GM21367 (cell line): ENCODE results near the gene CTNNBL1.
"Not testable (repeated sequence)": the region's sequence is repeated elsewhere in the genome, so short reads cannot be mapped to it uniquely, and the experiment has no call there.

Experiments
- ATAC-seq: cut with Tn5 transposase; IDR thresholded peaks from one replicate; pipeline ENCODE4 v1.9.1; 2021; ENCODE audit not compliant: unreplicated experiment

CTNNBL1 gene, protein sequence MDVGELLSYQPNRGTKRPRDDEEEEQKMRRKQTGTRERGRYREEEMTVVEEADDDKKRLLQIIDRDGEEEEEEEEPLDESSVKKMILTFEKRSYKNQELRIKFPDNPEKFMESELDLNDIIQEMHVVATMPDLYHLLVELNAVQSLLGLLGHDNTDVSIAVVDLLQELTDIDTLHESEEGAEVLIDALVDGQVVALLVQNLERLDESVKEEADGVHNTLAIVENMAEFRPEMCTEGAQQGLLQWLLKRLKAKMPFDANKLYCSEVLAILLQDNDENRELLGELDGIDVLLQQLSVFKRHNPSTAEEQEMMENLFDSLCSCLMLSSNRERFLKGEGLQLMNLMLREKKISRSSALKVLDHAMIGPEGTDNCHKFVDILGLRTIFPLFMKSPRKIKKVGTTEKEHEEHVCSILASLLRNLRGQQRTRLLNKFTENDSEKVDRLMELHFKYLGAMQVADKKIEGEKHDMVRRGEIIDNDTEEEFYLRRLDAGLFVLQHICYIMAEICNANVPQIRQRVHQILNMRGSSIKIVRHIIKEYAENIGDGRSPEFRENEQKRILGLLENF

DNA sequence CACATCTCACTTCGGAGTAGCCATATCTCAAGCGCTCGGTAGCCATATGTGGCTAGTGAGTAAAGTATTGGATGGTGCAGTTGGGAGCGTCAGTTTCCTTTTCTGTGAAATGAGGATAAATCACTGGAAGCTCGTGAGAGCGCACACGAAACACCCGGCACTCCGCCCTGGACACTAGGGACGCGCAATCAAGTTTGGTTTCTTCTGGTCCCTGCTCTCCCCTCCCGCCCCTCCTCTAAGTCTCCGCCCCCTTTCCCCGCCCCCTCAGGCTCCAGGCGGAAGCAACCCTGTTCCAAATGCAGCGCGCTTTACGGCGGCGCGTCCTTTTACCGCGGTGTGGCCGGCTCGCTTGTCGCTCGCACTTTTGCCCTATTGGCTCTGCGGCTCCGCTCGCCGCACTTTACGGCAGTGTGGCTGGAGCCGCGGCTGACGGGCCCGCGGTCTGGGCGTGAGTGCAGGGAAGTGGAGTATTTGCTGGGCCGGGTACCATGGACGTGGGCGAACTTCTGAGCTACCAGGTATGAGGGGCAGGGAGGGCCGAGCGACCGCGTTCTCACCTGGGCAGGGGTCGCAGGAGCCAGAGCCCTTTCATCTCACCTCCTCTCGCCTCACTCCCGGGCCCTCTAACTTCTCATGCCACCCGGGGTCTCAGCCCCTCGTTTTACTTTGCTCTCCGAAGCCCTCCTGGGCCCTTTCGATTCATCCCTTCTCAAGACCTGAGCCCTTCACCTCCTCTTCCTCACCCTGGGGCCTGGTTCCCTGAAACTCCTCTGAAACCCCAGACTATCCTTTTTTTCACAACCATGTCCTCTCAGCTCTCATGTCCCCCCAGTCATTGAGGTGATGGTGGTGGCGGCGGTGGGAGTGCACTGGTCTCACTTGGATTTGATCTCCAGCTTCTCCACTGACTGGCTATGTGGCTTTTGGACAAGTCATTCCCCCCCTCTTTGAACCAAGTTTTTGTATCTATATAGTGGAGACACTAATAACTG is at the start of gene CTNNBL1:
Gene CTNNBL1 (plus strand): TSS at position 396 of the 992 bp plus-strand sequence. CDS start 93 bp downstream, at position 489.
- ATAC-seq: peak; percentile 70

DNA sequence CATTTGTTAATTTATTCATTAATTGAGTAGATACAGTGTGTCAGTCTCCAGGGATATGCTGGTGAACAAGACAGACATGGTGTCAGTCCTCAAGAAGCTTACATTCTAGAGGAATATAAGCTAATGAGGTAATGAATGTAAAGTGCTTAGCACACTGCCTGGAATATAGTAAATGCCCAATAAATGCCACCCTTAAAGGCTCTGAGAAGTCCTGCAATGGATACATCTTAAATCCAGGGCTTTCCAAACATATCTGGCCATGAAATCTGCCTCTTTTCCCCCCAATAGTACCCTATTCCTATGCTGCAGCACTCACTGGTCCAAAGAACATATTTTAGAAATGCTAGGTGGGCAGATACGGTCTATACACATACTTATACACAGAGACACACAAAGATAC is 49.2 kb upstream of the CTNNBL1 start:
- no peak for ATAC-seq

DNA sequence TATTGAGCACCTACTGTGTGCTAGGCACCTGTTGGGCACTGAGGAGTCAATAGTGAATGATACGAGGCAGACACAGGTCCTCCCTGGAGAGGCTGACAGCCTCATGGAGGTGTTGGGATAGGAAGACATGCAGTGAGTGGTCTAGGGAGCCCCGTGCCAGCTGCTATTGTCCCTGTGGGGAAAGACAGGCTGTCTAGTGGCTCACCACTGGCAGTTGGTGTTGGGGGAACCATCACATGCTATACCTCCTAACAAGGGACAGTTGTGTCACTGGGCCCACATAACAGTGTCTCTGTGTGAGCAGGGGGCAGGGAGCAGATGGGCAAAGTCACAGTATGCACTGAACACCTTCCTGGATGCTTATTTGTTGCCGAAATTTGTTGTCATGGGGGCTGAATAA is 45.9 kb upstream of the CTNNBL1 start:
- no peak for ATAC-seq

DNA sequence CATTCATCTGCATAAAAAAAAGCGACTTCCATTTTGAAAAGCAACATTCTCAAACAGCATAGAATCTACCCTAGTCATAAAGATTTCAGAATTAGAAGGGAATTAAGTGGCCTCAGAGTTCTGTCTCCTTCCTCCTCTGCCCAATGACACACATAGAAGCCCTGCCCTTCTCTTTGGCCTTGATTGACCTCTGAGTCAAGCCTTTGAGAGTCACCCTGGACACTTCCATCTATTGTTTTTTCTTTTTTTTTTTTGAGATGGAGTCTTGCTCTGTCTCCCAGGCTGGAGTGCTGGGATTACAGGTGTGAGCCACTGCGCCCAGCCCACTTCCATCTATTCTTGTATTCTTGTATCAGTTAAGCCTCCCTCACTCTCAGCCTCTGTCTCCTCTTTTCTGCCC is 44.8 kb upstream of the CTNNBL1 start:
- ATAC-seq: no peak

DNA sequence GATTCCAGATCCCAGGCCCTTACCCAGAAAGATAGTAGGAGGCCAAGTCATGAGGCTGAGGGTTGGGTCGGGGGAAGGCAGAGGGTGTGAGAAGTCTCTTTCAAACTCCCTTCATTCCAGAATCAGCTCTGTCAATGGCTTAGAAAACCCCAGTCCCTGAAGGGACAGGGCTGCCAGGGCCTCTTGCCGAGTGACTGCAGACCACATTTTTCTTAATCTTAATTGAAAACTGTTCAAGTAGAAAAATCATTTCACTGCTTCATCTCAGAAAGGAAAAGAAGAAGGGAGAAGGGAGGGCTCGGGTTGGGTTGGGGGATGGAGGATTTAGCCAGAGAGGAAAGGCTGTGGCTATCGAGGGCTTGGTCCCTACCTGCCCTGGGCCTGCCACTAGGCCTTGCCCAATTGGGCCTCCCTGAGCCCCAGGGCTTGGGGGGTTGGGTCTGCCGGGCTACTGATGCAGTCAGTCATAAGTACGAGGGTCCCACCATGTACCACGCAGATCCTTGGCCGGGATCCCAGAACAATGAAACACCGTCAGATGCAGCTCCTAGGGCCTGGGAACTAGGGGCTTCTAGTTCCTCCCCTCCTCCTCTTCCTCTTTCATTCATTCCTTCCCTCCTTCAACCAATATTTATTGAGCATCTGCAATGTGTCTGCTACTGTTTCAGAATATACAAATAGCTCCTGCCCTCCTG is 44.0 kb upstream of the CTNNBL1 start:
- ATAC-seq: no peak

DNA sequence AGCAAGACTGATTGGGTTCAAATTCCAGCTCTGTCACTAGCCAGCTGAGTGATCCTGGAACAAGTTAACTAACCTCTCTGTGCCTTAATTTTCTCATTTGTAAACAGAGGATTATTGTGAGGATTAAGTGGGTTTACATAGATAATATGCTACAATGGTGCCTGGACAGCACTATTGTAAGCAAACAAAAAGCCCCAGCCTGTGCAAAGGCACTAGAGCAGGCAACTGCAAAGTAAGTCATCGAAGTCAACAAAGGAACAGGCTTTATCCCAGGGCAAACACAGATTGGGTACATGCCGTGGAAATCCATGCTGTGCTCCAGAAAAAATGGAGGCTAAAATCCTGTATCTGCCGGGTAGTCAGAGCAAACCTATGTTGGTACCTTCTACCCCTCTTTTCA is 43.2 kb upstream of the CTNNBL1 start:
- no peak for ATAC-seq

DNA sequence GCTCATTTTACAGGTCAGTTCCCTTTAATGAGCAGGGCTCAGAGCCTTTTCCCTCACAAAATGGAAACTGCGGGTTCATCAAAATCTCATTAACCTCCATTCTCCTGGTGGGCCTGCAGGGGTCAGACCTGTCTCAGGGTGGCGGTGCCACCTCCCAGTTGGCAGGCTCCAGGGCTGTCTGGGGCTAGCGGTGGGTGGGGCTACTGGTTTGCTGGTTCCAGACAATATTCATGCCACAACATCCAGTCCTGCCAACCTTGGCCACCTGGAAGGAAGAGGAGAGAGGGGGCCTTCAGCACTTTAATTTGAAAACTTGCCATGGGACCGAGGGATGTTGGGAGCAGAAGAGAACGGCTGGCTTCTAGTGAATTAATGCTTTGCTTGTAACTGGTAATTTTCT is 41.9 kb upstream of the CTNNBL1 start:
- ATAC-seq: no peak

DNA sequence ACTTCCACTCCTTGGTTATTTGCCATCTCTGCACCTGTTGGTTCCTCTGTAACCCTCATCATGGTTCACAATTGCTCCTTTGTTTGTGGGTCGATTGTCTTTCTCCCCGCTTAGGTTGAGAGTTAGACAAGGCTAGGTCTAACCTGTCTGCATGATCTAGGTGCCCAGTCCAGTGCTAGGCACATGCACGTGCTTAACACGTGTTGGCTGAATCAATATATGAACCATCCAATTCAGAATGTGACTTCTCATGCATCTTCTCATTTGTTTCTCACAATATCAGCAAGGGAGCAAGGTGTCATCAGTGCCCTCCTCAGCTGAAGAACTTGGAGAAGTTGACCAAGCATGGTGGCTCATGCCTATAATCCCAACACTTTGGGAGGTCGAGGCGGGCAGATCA is 36.9 kb upstream of the CTNNBL1 start:
- ATAC-seq: no peak

DNA sequence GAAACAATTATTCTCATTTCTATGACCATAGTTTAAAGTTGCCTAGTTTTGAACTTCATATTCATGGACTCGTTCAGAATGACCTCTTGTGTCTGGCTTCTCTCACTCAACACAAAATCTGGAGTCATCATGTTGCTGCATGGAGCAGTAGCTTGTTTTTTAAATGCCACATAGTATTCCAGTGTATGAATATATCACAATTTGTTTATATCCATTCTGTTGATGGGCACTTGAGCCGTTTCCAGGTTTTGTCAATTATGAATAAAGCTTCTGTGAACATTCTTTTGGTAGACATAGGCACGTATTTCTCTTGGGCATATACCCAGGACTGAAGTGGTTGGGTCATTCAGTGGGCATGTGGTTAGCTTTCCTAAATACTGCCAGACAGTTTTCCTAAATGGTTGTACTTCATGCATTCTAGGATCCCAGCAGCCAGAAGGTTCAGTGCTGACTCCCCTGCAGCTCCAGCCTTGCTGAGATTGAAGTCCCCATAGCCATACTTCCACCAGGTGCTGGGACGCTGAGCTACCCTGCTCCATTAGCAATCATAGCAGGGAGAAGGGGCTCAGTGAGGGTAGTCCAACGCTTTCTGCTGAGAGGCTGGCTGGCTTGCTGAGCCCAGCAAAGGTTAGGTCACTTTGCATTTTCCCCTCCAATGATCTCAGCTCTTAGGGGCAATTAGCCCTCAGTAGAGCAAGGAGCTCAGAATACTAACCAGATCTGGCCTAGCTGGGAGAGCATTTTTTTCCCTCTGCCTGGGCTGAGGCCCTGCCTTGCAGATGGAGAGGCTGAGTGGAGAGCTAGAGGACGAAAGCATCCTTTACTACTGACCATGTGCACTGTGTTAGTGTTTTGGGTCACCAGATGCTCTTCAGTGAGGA is 35.7 kb upstream of the CTNNBL1 start:
- ATAC-seq: no peak

DNA sequence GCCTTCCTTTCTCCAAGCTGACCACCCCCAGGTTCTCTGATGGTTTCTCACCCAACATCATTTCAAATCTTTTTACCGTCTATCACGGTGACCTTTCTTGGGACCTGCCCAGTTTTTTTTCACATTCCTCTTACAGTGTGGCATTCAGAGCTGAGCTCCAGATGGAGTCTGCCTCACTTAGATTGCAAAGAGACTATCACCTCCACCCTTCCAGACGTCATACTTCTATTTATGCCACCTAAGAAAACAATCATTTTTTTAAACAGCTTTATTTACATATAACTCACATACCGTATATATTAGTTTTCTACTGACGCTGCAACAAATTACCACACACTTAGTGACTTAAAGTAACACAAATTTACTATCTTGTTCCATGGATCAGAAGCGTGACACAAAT is 32.3 kb upstream of the CTNNBL1 start:
- no peak for ATAC-seq

DNA sequence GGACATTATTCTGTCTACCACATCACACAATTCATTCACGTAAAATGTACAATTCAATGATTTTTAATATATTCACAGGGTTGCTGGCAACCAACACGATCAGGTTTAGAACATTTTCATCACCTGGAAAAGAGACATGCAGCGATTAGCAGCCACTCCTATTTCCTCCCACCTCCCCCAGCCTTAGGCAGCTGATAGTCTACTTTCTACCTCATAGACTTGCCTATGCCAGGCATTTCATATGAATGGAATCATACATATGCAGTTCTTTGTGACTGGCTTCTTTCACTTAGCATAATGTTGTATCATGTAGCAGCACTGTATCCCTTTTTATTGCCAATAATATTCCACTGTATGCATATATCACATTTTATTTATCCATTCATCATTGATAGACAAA is 31.5 kb upstream of the CTNNBL1 start:
- ATAC-seq: no peak

DNA sequence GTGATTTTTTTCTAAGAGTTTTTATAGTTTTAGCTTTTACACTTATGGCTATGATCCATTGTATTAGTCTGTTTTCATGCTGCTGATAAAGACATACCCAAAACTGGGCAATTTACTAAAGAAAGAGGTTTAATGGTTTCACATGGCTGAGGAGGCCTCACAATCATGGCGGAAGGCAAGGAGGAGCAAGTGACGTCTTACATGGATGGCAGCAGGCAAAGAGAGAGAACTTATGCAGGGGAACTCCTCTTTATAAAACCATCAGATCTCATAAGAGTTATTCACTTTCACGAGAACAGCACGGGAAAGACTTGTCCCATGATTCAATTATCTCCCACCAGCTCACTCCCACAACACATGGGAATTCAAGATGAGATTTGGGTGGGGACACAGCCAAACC is 29.2 kb upstream of the CTNNBL1 start:
- ATAC-seq: not testable (repeated sequence)

DNA sequence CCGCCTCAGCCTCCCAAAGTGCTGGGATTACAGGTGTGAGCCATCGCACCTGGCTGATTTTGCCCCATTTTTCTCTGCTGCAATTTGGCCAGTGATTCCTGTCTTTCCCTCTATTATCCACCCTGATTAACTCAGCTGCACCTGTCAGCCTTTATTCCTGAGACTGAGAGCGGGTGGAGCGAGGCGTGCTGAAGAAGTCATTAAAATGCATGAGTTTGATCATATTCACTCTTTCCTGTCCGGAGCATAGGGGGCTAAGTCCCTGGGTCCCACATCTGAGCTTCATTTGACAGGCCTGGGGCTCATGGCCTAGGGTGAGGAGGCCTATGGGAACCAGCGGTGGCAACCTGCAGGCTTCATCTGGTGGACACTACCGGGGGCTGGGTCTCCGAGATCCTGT is 25.7 kb upstream of the CTNNBL1 start:
- no peak for ATAC-seq

DNA sequence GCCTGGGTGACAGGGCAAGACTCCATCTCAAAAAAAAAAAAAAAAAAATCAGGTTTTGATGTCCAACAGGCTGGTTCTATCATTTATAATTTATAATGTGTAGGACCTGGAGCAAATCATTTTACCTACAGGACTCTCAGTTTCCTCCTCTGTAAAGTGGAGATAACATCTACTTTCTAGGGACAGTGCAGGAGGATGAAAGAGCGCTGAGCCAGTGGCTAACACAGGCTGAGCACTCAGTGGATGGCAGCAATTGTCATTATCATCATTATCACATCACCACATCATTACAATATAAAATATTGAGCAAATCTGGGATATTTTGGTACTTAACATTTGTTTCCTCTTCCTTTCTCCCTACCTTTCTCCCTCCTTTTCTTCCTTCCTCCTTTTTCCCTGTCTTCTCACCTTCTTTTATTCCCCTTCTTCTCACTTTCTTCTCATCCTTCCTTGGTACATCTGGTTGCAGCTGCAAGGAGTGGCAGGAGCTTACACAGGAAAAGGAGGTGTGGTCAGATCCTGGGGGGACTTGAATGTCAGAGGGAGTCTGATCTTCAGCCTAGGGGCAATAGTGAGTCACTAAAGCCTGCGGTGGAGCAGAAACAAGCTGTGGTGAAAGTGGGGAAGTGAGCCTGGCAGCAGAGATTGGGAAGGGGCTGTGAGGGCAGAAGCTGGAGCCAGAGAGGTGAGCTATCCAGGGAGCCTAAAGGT is 24.6 kb upstream of the CTNNBL1 start:
- no peak for ATAC-seq

DNA sequence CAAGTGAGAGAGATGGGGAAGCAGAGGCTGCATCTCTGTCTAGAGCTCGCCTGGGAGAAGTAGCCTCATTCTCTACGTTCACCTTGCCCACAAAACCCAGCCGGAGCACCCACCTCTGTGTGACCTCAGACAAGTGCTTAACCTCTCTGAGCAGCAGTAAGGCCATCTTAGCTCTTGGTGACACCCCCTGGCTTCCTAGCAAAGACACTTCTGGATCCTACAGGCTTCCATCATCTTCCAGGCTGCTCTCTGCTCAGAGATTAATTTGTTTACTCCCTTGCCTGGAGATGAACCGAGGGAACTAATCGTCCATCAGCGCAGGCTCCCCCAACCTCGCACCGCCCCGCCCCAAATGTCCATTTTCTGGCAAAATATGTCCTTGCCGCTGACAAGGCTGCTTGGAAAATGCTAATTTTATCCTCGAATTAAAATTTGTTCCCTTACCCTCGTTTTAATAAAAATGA is 24.0 kb upstream of the CTNNBL1 start:
- no peak for ATAC-seq

DNA sequence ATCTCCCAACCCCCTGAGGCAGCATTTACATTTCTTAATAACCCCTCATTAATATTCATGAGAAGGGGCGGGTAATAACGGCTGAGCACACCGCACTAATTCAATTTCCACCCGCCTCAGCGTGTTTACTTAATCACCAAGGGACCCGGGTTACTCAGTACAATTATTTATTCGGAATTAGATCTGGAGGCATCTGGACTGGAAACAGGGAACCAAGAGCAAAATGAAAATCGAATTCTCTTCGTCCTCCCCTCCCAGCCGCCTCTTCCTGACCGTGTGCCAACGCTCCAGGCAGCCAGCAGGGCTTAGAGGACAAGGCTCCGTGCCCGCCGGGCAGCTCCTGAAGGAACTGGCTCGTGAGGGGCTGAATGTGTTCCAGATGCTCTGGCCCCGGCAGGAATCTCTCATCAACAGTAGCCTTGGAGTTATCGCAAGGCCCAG is 23.5 kb upstream of the CTNNBL1 start:
- ATAC-seq: no peak

DNA sequence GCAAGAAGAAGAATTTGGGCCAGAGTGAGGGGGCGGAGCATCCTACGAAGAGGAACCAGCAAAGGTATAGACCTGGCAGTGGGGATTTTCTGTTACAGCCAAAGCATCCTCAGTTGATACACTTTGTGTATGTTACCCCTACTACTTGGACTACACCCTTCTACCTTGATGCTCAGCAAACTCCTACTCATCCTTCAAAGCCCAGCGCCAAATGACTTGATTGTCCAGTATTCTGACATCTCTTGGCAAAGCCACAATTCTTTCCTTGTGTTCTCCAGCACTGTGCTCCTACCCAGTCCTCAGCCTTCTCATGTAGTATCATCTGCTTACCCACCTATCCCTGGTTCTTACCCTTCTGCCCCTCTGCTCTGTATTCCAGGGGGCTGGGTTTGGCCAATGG is 21.7 kb upstream of the CTNNBL1 start:
- ATAC-seq: no peak

DNA sequence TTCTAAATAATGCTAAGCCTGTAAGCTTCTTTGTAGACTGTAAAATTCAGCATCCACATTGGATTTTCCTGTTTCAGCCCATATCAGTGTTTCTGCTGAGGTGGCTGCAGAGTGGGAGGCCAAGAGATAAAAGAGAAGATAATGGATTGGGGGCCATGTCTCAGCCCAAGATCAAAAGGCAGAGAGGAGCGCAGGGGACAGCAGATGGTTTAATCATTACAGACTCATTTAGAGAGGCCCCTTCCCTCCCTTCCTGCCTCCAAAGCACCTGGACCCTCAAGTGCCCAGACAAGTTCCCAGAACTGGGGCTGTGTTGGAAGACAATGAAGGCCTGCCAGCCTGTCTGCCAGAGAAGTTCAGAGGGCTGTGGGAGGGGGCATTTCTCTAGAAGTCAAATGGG is 20.4 kb upstream of the CTNNBL1 start:
- ATAC-seq: no peak

DNA sequence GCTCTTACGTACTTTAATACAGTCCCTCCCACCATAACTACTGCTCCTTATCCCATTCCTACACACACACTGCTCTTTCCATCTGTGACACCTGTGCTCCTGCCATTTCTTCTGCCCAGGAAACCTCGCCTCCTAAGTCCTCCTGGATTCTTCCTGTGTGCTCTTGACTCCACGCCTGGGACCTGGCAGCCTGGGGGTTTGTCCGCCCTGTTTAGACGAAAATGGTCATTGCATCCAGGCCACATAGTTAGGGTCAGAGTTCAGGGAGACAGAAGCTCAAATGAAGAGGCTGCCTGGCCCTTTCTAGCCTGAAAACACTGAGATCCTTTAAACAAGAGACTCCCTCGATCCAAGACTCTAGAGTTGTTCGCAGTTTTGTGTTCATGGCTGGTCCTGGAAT is 17.4 kb upstream of the CTNNBL1 start:
- no peak for ATAC-seq
